ENCODE results near the gene LAGE3. TPM values are rescaled to one million over a fixed set of nuclear protein-coding genes. Genes with fewer than 3 reads are reported as not detected.

The LAGE3 gene
- total and polyA plus RNA-seq, 10 of the 15 experiments (the other 5 are each of a cell fraction or from before 2014, with no cell fraction given) = 5.3 to 63.7 (median 19.7) TPM

DNA sequence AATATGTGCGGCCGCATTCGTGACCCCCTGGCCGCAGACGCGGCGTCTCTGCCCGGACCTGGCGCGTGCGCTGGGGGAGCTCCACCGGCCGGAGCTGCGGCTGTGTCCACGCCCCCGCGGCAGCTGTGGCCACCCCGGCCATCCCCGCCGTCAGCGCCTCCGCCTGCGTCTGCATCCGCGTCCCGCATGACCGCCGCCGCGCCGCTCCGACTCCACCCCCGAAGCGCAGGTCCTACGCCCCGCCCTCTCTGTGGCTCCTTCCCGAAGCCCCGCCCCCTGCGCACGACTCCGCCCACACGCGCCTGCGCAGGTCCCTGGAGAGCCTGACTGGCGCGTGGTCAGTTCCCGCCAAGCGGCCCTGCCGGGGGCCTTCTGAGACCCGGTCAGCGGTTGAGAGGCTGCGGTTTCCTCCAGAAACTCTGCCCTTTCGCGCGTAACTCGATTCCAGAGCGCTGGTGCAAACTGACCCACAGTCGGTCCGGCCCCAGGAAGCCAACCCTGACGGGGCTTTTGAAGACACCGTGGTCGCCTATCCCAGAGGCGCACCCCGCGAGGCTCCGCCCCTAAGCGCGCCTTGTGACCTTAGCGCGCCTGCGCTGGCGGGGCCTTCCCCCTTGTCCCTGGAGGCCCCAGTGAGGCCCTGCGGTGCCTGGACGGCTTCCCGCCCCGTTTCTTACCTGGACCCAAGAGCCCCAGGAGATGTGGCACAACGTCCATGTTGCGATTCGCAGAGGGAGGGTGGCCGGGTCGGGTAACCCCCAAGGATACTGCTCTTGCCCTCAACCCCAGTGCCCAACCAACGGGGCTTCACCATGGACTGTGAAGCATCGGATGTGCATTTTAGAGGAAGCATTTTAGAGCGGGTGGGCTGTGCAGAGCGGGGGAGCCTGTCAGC lies at the start of gene LAGE3 (continued):
- no peak for TF ChIP-seq CEBPB (IDR thresholded peaks at IDR 0.05; ENCODE audit: borderline replicate concordance in 1 of 2, low read depth in 2 of 2, low read length in 2 of 2)
- TF ChIP-seq E2F4 (IDR thresholded peaks at IDR 0.05; ENCODE audit: low read depth, low read length) = peak; percentile 76; the same call in 1 of the 2 replicates
- TF ChIP-seq TCF12 (IDR thresholded peaks at IDR 0.05; ENCODE audit: low read depth, low read length) = 0 out of 2 replicates have a peak, but pooled peaks have one; percentile 26
- peak; percentile 26 for TF ChIP-seq USF1 (IDR thresholded peaks at IDR 0.05; ENCODE audit: borderline replicate concordance, extremely low read length, insufficient read depth, low read depth, low read length)
- TF ChIP-seq HDGF (IDR thresholded peaks at IDR 0.05) = no peak; the same call in 1 of the 2 replicates
- no peak for TF ChIP-seq RAD21 (IDR thresholded peaks at IDR 0.05; ENCODE audit: insufficient read depth, low read depth, low read length)
- TF ChIP-seq CREB1 (IDR thresholded peaks at IDR 0.05; ENCODE audit: low read depth) = peak; percentile 39; the same call in 1 of the 2 replicates
- peak; percentile 23; the same call in 1 of the 2 replicates for TF ChIP-seq NR2F1 (conservative IDR thresholded peaks at IDR 0.05)
- no peak for TF ChIP-seq EZH2 (IDR thresholded peaks at IDR 0.05; ENCODE audit: borderline replicate concordance, control insufficient read depth, low read depth, low read length)
- TF ChIP-seq IRF4 (IDR thresholded peaks at IDR 0.05; ENCODE audit: low read depth, low read length) = no peak
- TF ChIP-seq MTA3 (IDR thresholded peaks at IDR 0.05; ENCODE audit: borderline replicate concordance, low read length) = no peak
- no peak for TF ChIP-seq STAT1 (conservative IDR thresholded peaks at IDR 0.05)
- peak; percentile 98 for TF ChIP-seq MEF2B (IDR thresholded peaks at IDR 0.05; ENCODE audit: partially characterized antibody, poor library complexity, severe bottlenecking)
- no peak for TF ChIP-seq BRCA1 (IDR thresholded peaks at IDR 0.05; ENCODE audit: low read depth, low read length)
- TF ChIP-seq IKZF2 (IDR thresholded peaks at IDR 0.05) = peak; percentile 16 to 17; a peak in 1 of 4 replicates
- peak; percentile 53; the same call in 1 of the 2 replicates for TF ChIP-seq ZNF207 (IDR thresholded peaks at IDR 0.05; ENCODE audit: borderline replicate concordance)
- no peak for TF ChIP-seq ESRRA (IDR thresholded peaks at IDR 0.05; ENCODE audit: low read length)
- no peak for TF ChIP-seq FOXM1 (IDR thresholded peaks at IDR 0.05; ENCODE audit: low read depth, low read length)
- no peak for TF ChIP-seq KLF5 (IDR thresholded peaks at IDR 0.05; ENCODE audit: partially characterized antibody)
- no peak for TF ChIP-seq HSF1 (IDR thresholded peaks at IDR 0.05; ENCODE audit: low read depth, low read length)
- no peak for TF ChIP-seq TCF7 (IDR thresholded peaks at IDR 0.05; ENCODE audit: borderline replicate concordance)
- peak; percentile 99 for TF ChIP-seq RB1 (IDR thresholded peaks at IDR 0.05; ENCODE audit: borderline replicate concordance)
- TF ChIP-seq, protein P1, sequence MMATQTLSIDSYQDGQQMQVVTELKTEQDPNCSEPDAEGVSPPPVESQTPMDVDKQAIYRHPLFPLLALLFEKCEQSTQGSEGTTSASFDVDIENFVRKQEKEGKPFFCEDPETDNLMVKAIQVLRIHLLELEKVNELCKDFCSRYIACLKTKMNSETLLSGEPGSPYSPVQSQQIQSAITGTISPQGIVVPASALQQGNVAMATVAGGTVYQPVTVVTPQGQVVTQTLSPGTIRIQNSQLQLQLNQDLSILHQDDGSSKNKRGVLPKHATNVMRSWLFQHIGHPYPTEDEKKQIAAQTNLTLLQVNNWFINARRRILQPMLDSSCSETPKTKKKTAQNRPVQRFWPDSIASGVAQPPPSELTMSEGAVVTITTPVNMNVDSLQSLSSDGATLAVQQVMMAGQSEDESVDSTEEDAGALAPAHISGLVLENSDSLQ (IDR thresholded peaks at IDR 0.05) = peak; percentile 35; the same call in 1 of the 2 replicates
- peak; percentile 70 for TF ChIP-seq IKZF1 (conservative IDR thresholded peaks at IDR 0.05)
- no peak for TF ChIP-seq CBX5 (IDR thresholded peaks at IDR 0.05; ENCODE audit: low read depth)
- TF ChIP-seq TAF1 (IDR thresholded peaks at IDR 0.05; ENCODE audit: borderline replicate concordance, low read depth, low read length) = peak; percentile 18; the same call in 1 of the 2 replicates
- TF ChIP-seq SP1 (IDR thresholded peaks at IDR 0.05; ENCODE audit: low read depth, low read length) = peak; percentile 83

All from GM12878 (cell line).